Uterus (tissue), 2 donors: ENCODE data around the gene FARS2.

Experiments used
- POLR2A ChIP-seq, 2 donors: fragments of 450-650 bp; IDR thresholded peaks; one replicate each; pipeline ENCODE4 v1.6.1; 2016; ENCODE audit warnings: antibody characterized with exemption in 2 of 2, mild to moderate bottlenecking in 1 of 2, moderate library complexity in 1 of 2
- TF ChIP-seq, protein P1 (sequence below), 4 experiments: fragments of 200-600 bp in 2 of 4; fragments of 450-650 bp in 2 of 4; sonication (generic) in 2 of 4; IDR thresholded peaks; one replicate each; pipeline ENCODE4 v1.5.1; 2016 to 2019; ENCODE audit warnings: antibody characterized with exemption in 4 of 4, mild to moderate bottlenecking in 2 of 4, moderate library complexity in 1 of 4

DNA sequence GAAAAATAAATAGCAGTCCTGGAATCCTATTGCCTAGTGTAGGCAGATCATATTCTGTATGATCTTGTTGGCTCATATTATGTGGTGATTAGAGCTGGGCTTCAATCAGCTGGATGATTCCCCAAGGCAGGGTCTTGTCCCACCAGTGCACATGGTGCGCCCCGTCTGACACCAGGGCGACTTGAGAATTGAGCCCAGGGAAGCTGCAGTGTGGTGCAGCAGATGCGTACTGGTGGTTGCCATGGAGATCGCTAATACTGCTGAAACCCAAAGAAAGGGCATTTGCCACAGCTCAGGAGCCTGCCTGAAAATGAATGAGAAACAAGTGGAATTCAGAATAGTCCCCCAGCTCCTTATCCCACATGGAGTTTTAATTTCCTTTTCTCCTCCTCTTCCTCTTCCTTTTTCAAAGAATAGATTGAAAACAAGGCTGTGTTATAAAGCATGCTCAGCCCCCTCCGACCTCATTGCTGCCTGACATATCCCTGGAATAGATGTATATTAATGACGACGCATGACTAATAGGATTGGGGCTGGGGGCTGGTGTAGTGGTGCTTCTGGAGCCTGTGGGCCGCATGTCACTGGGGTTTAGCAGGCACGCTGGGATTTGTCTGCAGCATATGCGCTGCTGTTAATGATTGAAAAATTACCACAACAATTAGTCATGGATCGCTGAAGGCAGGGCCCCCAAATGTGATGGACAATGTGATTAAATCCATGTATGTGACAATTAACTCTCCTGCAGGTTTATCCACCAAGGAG, 210.5 kb downstream of the FARS2 start:
- TF ChIP-seq, protein P1, sequence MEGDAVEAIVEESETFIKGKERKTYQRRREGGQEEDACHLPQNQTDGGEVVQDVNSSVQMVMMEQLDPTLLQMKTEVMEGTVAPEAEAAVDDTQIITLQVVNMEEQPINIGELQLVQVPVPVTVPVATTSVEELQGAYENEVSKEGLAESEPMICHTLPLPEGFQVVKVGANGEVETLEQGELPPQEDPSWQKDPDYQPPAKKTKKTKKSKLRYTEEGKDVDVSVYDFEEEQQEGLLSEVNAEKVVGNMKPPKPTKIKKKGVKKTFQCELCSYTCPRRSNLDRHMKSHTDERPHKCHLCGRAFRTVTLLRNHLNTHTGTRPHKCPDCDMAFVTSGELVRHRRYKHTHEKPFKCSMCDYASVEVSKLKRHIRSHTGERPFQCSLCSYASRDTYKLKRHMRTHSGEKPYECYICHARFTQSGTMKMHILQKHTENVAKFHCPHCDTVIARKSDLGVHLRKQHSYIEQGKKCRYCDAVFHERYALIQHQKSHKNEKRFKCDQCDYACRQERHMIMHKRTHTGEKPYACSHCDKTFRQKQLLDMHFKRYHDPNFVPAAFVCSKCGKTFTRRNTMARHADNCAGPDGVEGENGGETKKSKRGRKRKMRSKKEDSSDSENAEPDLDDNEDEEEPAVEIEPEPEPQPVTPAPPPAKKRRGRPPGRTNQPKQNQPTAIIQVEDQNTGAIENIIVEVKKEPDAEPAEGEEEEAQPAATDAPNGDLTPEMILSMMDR (IDR thresholded peaks at IDR 0.05): no peak
- TF ChIP-seq POLR2A (IDR thresholded peaks at IDR 0.05): no peak
